CD4-positive, alpha-beta T cell treated with Interleukin-1 beta for 1 hour (primary cell): ENCODE data around the gene ARHGEF7.
"Not testable (repeated sequence)": the region's sequence is repeated elsewhere in the genome, so short reads cannot be mapped to it uniquely, and the experiment has no call there.

Source experiments
- DNase-seq, 2 donors: peaks; one replicate each; pipeline ENCODE4 v3.0.0-alpha.2; 2020 to 2022

The ARHGEF7 gene

GRCh38 chr13:111174377-111175114, 59.4 kb downstream of the ARHGEF7 start:
- no peak for DNase-seq

GRCh38 chr13:111175372-111175771, 60.3 kb downstream of the ARHGEF7 start:
- DNase-seq, result no peak

- no peak for DNase-seq
Observed at GRCh38 chr13:111175935-111176334, 60.8 kb downstream of the ARHGEF7 start.

- DNase-seq, result no peak
Observed at GRCh38 chr13:111176421-111176820, 61.3 kb downstream of the ARHGEF7 start.

- peak; percentile 65 to 76 for DNase-seq
Observed at GRCh38 chr13:111177081-111177711, 62.1 kb downstream of the ARHGEF7 start.

- no peak for DNase-seq
Observed at GRCh38 chr13:111177921-111178320, 62.8 kb downstream of the ARHGEF7 start.

- no peak for DNase-seq
Observed at GRCh38 chr13:111178402-111178801, 63.3 kb downstream of the ARHGEF7 start.

- DNase-seq, result no peak
Observed at GRCh38 chr13:111179908-111180760, 65.0 kb downstream of the ARHGEF7 start.

- DNase-seq, result no peak
Observed at GRCh38 chr13:111181977-111182376, 66.9 kb downstream of the ARHGEF7 start.

- peak in 1 of 2 donors; percentile 31 for DNase-seq
Observed at GRCh38 chr13:111183087-111183645, 68.1 kb downstream of the ARHGEF7 start.

GRCh38 chr13:111183959-111184358, 68.8 kb downstream of the ARHGEF7 start:
- peak in 1 of 2 donors; percentile 16 for DNase-seq

GRCh38 chr13:111184458-111185401, 69.6 kb downstream of the ARHGEF7 start:
- DNase-seq, result peak; percentile 43 to 83

GRCh38 chr13:111186305-111186935, 71.3 kb downstream of the ARHGEF7 start:
- DNase-seq, result no peak

- no peak for DNase-seq
Observed at GRCh38 chr13:111187960-111188541, 72.9 kb downstream of the ARHGEF7 start.

- DNase-seq, result peak; percentile 66 to 67
Observed at GRCh38 chr13:111189064-111189505, 74.0 kb downstream of the ARHGEF7 start.

- DNase-seq, result peak in 1 of 2 donors; percentile 43
Observed at GRCh38 chr13:111189516-111189915, 74.4 kb downstream of the ARHGEF7 start.

- DNase-seq, result not testable (repeated sequence)
Observed at GRCh38 chr13:111193223-111193622, 78.1 kb downstream of the ARHGEF7 start.

GRCh38 chr13:111194651-111195050, 79.5 kb downstream of the ARHGEF7 start:
- DNase-seq, result not testable (repeated sequence)

- not testable (repeated sequence) for DNase-seq
Observed at GRCh38 chr13:111198732-111199378, 83.7 kb downstream of the ARHGEF7 start.

GRCh38 chr13:111201304-111201940, 86.3 kb downstream of the ARHGEF7 start:
- DNase-seq, result no peak
